HG03280 (cell line): ENCODE data around the gene THSD7B.
"Not testable (repeated sequence)": the region's sequence is repeated elsewhere in the genome, so short reads cannot be mapped to it uniquely, and the experiment has no call there.

ENCODE experiments used
- ATAC-seq: cut with Tn5 transposase; IDR thresholded peaks from one replicate; pipeline ENCODE4 v1.9.1; 2021; ENCODE audit warnings: mild to moderate bottlenecking, moderate library complexity; ENCODE audit not compliant: unreplicated experiment

Gene THSD7B

GRCh38 chr2:136765256-136766072 is at the start of gene THSD7B:
Gene THSD7B (plus strand): TSS chr2:136765545. CDS start chr2:136882179, 116,634 bp downstream.
- no peak for ATAC-seq

- ATAC-seq = no peak
Measured at GRCh38 chr2:136718273-136718672, 47.1 kb upstream of the THSD7B start.

GRCh38 chr2:136727973-136728699 is 37.2 kb upstream of the THSD7B start:
- no peak for ATAC-seq

GRCh38 chr2:136736236-136736635 is 29.1 kb upstream of the THSD7B start:
- no peak for ATAC-seq

GRCh38 chr2:136738044-136738443 is 27.3 kb upstream of the THSD7B start:
- ATAC-seq = no peak

GRCh38 chr2:136741471-136741870 is 23.9 kb upstream of the THSD7B start:
- no peak for ATAC-seq

GRCh38 chr2:136750065-136750464 is 15.3 kb upstream of the THSD7B start:
- no peak for ATAC-seq

GRCh38 chr2:136751406-136751805 is 13.9 kb upstream of the THSD7B start:
- ATAC-seq = no peak

GRCh38 chr2:136758504-136758903 is 6.8 kb upstream of the THSD7B start:
- not testable (repeated sequence) for ATAC-seq

- no peak for ATAC-seq
Measured at GRCh38 chr2:136764452-136765255, 691 bp upstream of the THSD7B start.

GRCh38 chr2:136766073-136766404 is 694 bp downstream of the THSD7B start:
- no peak for ATAC-seq

- no peak for ATAC-seq
Measured at GRCh38 chr2:136767030-136767429, 1.7 kb downstream of the THSD7B start.

GRCh38 chr2:136769871-136770270 is 4.5 kb downstream of the THSD7B start:
- ATAC-seq = no peak

GRCh38 chr2:136770384-136770783 is 5.0 kb downstream of the THSD7B start:
- ATAC-seq = no peak

- no peak for ATAC-seq
Measured at GRCh38 chr2:136777391-136777790, 12.0 kb downstream of the THSD7B start.

GRCh38 chr2:136783856-136784255 is 18.5 kb downstream of the THSD7B start:
- ATAC-seq = no peak

GRCh38 chr2:136785215-136785614 is 19.9 kb downstream of the THSD7B start:
- no peak for ATAC-seq

GRCh38 chr2:136787970-136788369 is 22.6 kb downstream of the THSD7B start:
- no peak for ATAC-seq

GRCh38 chr2:136796339-136796738 is 31.0 kb downstream of the THSD7B start:
- ATAC-seq = no peak

- ATAC-seq = no peak
Measured at GRCh38 chr2:136798766-136799165, 33.4 kb downstream of the THSD7B start.

GRCh38 chr2:136801661-136802060 is 36.3 kb downstream of the THSD7B start:
- ATAC-seq = no peak
